HCT116 (cell line): ENCODE results near the gene FAM53A. TPM values are rescaled to one million over a fixed set of nuclear protein-coding genes. Genes with fewer than 3 reads are reported as not detected.

Source experiments
- ATAC-seq: fragments of 200-7000 bp; cut with Tn5 transposase; 2 replicates; pipeline ENCODE4 v1.9.1; 2020; ENCODE audit warnings: mild to moderate bottlenecking, moderate library complexity
- BruUV-seq: library from RNA; stranded (reverse); fragments of 400-500 nt; replicated peaks from 2 replicates; lab custom pipeline; 2021; lab: Mats Ljungman, UMichigan
- CTCF ChIA-PET: fragments of 300-600 bp; sonication (Branson Sonifier 250); formaldehyde crosslinking; loops from one replicate; lab custom pipeline; 2021; ENCODE audit warnings: antibody characterized with exemption; lab: Charles Lee
- POLR2A ChIA-PET: fragments of 300-600, 350-600 bp; sonication (Branson Sonifier 250); formaldehyde crosslinking; loops from one replicate; lab custom pipeline; 2021; ENCODE audit warnings: antibody characterized with exemption; lab: Charles Lee
- RAD21 ChIA-PET, 2 experiments: fragments of 300-600 bp; sonication (Branson Sonifier 250); formaldehyde crosslinking; loops; one replicate each; lab custom pipeline; 2023; ENCODE audit warnings: low total read pairs in 2 of 2; ENCODE audit not compliant: uncharacterized antibody in 2 of 2, unreplicated experiment in 2 of 2, low non-redundant PET in 1 of 2; lab: Charles Lee
- DNase-seq: peaks from one replicate; pipeline ENCODE4 v3.0.0-alpha.2; 2010; ENCODE audit warnings: low read depth, low spot score
- H2AFZ ChIP-seq: fragments of 200-600 bp; shearing (Covaris generic), sonication (generic); 2 replicates; pipeline ENCODE4 v1.6.1; 2017; ENCODE audit warnings: low read depth, mixed run types, mixed read lengths, antibody characterized with exemption, low read length; ENCODE audit not compliant: poor library complexity, severe bottlenecking
- H3K27ac ChIP-seq: 2 replicates; pipeline ENCODE4 v1.5.1; 2012; ENCODE audit warnings: low read depth, low read length
- H3K27me3 ChIP-seq: fragments of 200-600 bp; sonication (generic); 2 replicates; pipeline ENCODE4 v1.6.1; 2016; ENCODE audit warnings: mixed run types, low read length, mixed read lengths; ENCODE audit not compliant: insufficient read depth
- H3K36me3 ChIP-seq, 2 experiments: fragments of 200-500 bp in 1 of 2; fragments of 200-600 bp in 1 of 2; sonication (Bioruptor generic) in 1 of 2; sonication (generic) in 1 of 2; 2 replicates each; pipeline versions ENCODE4 v1.5.1 to v1.6.1; 2014 to 2016; ENCODE audit warnings: low read length in 2 of 2, inconsistent platforms in 1 of 2, mixed read lengths in 1 of 2, mixed run types in 1 of 2; ENCODE audit not compliant: insufficient read depth in 2 of 2, control insufficient read depth in 1 of 2
- H3K4me1 ChIP-seq, 2 experiments: fragments of 200-600 bp in 1 of 2; sonication (generic) in 1 of 2; 2 replicates each; pipeline versions ENCODE4 v1.5.1 to v1.6.1; 2012 to 2017; ENCODE audit warnings: low read length in 2 of 2, inconsistent platforms in 1 of 2, mild to moderate bottlenecking in 1 of 2, mixed read lengths in 1 of 2, mixed run types in 1 of 2, moderate library complexity in 1 of 2; ENCODE audit not compliant: insufficient read depth in 2 of 2, control insufficient read depth in 1 of 2
- H3K4me2 ChIP-seq: fragments of 200-600 bp; sonication (generic); 2 replicates; pipeline ENCODE4 v1.6.1; 2017; ENCODE audit warnings: mixed run types, low read length, mixed read lengths
- H3K4me3 ChIP-seq, 2 experiments: fragments of 200-600 bp in 1 of 2; sonication (generic) in 1 of 2; replicated peaks in 1 of 2; 2 replicates each; pipeline ENCODE4 v1.5.1; 2011 to 2016; ENCODE audit warnings: low read length in 2 of 2, control low read depth in 1 of 2, low read depth in 1 of 2, mild to moderate bottlenecking in 1 of 2, mixed read lengths in 1 of 2, mixed run types in 1 of 2
- H3K79me2 ChIP-seq: fragments of 200-600 bp; sonication (generic); 2 replicates; pipeline ENCODE4 v1.6.1; 2017; ENCODE audit warnings: mild to moderate bottlenecking, mixed run types, low read length, moderate library complexity, mixed read lengths; ENCODE audit not compliant: insufficient read depth
- H3K9ac ChIP-seq: fragments of 200-600 bp; sonication (generic); 2 replicates; pipeline ENCODE4 v1.6.1; 2016; ENCODE audit warnings: low read length, mixed read lengths
- H3K9me2 ChIP-seq: fragments of 200-600 bp; sonication (generic), shearing (Covaris generic); 2 replicates; pipeline ENCODE4 v1.6.1; 2017; ENCODE audit warnings: mixed run types, mild to moderate bottlenecking, moderate library complexity; ENCODE audit not compliant: insufficient read depth
- H3K9me3 ChIP-seq, 2 experiments: fragments of 200-500 bp in 1 of 2; fragments of 200-600 bp in 1 of 2; sonication (Bioruptor generic) in 1 of 2; sonication (generic) in 1 of 2; 2 replicates each; pipeline ENCODE4 v1.6.1; 2014 to 2017; ENCODE audit warnings: low read length in 2 of 2, mixed read lengths in 2 of 2, inconsistent platforms in 1 of 2, low read depth in 1 of 2, mild to moderate bottlenecking in 1 of 2, mixed run types in 1 of 2, moderate library complexity in 1 of 2; ENCODE audit not compliant: control insufficient read depth in 1 of 2, insufficient read depth in 1 of 2
- H4K20me1 ChIP-seq: fragments of 200-600 bp; sonication (generic), shearing (Covaris generic); 2 replicates; pipeline ENCODE4 v1.6.1; 2017; ENCODE audit warnings: mixed run types, mild to moderate bottlenecking, moderate library complexity; ENCODE audit not compliant: insufficient read depth
- ATF3 ChIP-seq: IDR thresholded peaks from 2 replicates; pipeline ENCODE4 v1.6.1; 2012
- CBX3 ChIP-seq: IDR thresholded peaks from 2 replicates; pipeline ENCODE4 v1.6.1; 2012; ENCODE audit warnings: low read depth
- CTCF ChIP-seq, 3 experiments: fragments of 200-600 bp in 1 of 3; sonication (generic) in 1 of 3; IDR thresholded peaks in 2 of 3; conservative IDR thresholded peaks in 1 of 3; 2 replicates each; pipeline ENCODE4 v1.5.1; 2012 to 2017; ENCODE audit warnings: low read depth in 2 of 3, low read length in 2 of 3, antibody characterized with exemption in 1 of 3, borderline replicate concordance in 1 of 3, control low read depth in 1 of 3, mild to moderate bottlenecking in 1 of 3, mixed read lengths in 1 of 3, mixed run types in 1 of 3, moderate library complexity in 1 of 3; ENCODE audit not compliant: insufficient read depth in 1 of 3
- ELF1 ChIP-seq: IDR thresholded peaks from 2 replicates; pipeline ENCODE4 v1.6.1; 2012; ENCODE audit warnings: low read depth, borderline replicate concordance
- FOSL1 ChIP-seq: IDR thresholded peaks from 2 replicates; pipeline ENCODE4 v1.6.1; 2012; ENCODE audit warnings: low read depth
- JUND ChIP-seq: IDR thresholded peaks from 2 replicates; pipeline ENCODE4 v1.6.1; 2012
- MAX ChIP-seq: IDR thresholded peaks from 2 replicates; pipeline ENCODE4 v1.6.1; 2012
- POLR2A ChIP-seq: IDR thresholded peaks from 2 replicates; pipeline ENCODE4 v1.7.0; 2011; ENCODE audit warnings: borderline replicate concordance; ENCODE audit not compliant: insufficient read depth, insufficient read length; ENCODE audit errors: extremely low read depth
- RAD21 ChIP-seq: IDR thresholded peaks from 2 replicates; pipeline ENCODE4 v1.6.1; 2012; ENCODE audit warnings: low read depth, mild to moderate bottlenecking
- REST ChIP-seq: IDR thresholded peaks from 2 replicates; pipeline ENCODE4 v1.6.1; 2012; ENCODE audit warnings: low read depth
- SIN3A ChIP-seq: IDR thresholded peaks from 2 replicates; pipeline ENCODE4 v1.6.1; 2012; ENCODE audit warnings: low read depth
- SP1 ChIP-seq: IDR thresholded peaks from 2 replicates; pipeline ENCODE4 v1.6.1; 2012; ENCODE audit warnings: low read depth
- TCF7L2 ChIP-seq: IDR thresholded peaks from 2 replicates; pipeline ENCODE4 v1.7.0; 2011; ENCODE audit warnings: borderline replicate concordance, inconsistent platforms; ENCODE audit not compliant: insufficient read depth, insufficient read length; ENCODE audit errors: extremely low read depth
- ZFX ChIP-seq: fragments of 450-650 bp; IDR thresholded peaks from 2 replicates; pipeline ENCODE4 v1.6.1; 2017
- ZNF274 ChIP-seq: fragments of 200-500 bp; sonication (Bioruptor generic); IDR thresholded peaks from 2 replicates; pipeline ENCODE4 v1.6.1; 2014; ENCODE audit warnings: mild to moderate bottlenecking, low read depth, low read length, inconsistent platforms
- intact Hi-C: fragments of 100-400 bp; cut with micrococcal nuclease; formaldehyde crosslinking; loops from 2 replicates; pipeline ENCODE4 v1.10.0; 2022
- total RNA-seq: library from RNA; stranded (reverse); gene quantifications from one replicate; pipeline ENCODE4 v1.2.1, GENCODE V29; 2021; ENCODE audit not compliant: unreplicated experiment

The FAM53A gene
- total RNA-seq, 1 experiment from 2014 or later = 1.1 TPM

GRCh38 chr4:1633993-1634392 is 50.1 kb downstream of the FAM53A start:
- ATAC-seq = no peak
- Histone ChIP-seq H3K9ac (no peak overlapping the region), H3K9me3 (no peaks in the 10 kb centered on the region), H3K9me2 (no peaks in the 10 kb centered on the region), H3K36me3 (no peaks in the 10 kb centered on the region), H3K4me3 (no peak overlapping the region), H3K79me2 (no peaks in the 10 kb centered on the region), H3K4me1 (no peaks in the 10 kb centered on the region), H3K4me2 (no peak overlapping the region), H4K20me1 (no peaks in the 10 kb centered on the region), H3K27ac (no peak overlapping the region), H2AFZ (no peak overlapping the region), H3K27me3 (no peaks in the 10 kb centered on the region)
- CTCF ChIA-PET = no interaction called here
- BruUV-seq = no TSS peak
- RAD21 ChIA-PET = no interaction called here
- intact Hi-C loops = no loop called here
- POLR2A ChIA-PET = no interaction called here
- DNase-seq = no peak
- TF ChIP-seq SP1 (no peak), ZFX (no peak), MAX (no peak), FOSL1 (no peak), JUND (no peak), REST (no peak), POLR2A (no peak), RAD21 (no peak), SIN3A (no peak), CTCF (IDR thresholded peaks at IDR 0.05 in 2 of 3, conservative IDR thresholded peaks at IDR 0.05 in 1 of 3; ENCODE audit: borderline replicate concordance in 1 of 3, insufficient read depth in 1 of 3, low read depth in 2 of 3, low read length in 2 of 3) (no peak), ZNF274 (no peak), ATF3 (no peak), TCF7L2 (no peak), ELF1 (no peak), CBX3 (no peak)
